Measurements from ENCODE around the gene ATCAY. TPM values are rescaled to one million over a fixed set of nuclear protein-coding genes. Genes with fewer than 3 reads are reported as not detected.
"Not testable (repeated sequence)": the region's sequence is repeated elsewhere in the genome, so short reads cannot be mapped to it uniquely, and the experiment has no call there.

The ATCAY gene
- total RNA-seq, 4 donors from 2014 or later: not detected

GRCh38 chr19:3949294-3949693 lies 68.8 kb downstream of the ATCAY start:
- ATAC-seq (ENCODE audit: low FRiP score) (no peak), DNase-seq (ENCODE audit: low spot score) (no peak)
- TF ChIP-seq CTCF (IDR thresholded peaks at IDR 0.05): no peak

GRCh38 chr19:3949997-3950859 lies 69.7 kb downstream of the ATCAY start:
- ATAC-seq (ENCODE audit: low FRiP score) (no peak), DNase-seq (ENCODE audit: low spot score) (no peak)
- no peak for TF ChIP-seq CTCF (IDR thresholded peaks at IDR 0.05)

DNA sequence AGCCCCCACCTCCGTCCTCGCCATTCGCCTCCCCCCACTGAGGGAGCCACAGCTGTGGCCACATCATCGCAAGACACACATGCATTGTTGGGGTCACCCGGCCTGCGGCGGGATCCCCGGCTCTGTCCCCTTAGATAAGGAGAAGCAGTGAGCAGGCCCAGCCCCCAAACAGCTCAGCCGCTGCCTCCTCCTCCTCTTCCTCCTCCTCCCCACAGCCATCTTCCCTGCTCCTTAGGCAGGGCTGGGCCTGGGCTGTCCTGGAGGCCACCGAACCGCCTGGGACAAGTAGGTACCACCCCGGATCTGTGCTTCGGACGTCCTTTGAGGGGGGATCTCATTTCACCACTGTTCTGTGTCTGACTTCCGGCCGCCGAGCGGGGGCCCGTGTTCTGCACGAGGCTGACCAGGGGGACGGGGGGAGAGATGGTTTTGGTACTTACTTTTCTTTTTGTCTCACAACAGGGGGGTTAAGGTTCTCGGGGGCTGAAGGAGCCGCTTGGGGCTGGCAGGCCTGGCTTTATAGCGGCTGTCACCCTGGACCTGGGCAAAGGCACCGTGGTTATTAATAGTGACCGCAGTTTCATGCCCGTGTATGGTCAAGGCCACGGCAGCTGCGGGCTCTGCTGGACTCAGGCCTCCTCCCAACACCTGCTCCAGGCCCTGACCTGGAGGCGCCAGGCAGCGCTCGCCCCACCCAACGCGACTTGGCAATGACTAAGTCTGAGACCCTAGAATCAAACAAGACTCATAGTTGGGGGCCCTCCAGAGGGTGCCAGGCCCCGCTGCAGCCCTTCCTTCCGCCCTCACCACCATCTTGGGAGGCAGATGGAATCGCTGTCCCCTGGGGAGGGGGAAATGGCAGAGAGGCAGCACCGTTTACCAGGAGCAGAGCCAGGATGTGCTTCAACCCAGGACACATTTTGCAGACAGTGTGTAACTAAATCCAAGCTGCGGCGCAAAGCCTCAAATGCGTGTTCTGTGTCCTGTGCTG lies 70.7 kb downstream of the ATCAY start:
- ATAC-seq (ENCODE audit: low FRiP score) (no peak), DNase-seq (ENCODE audit: low spot score) (no peak)
- TF ChIP-seq CTCF (IDR thresholded peaks at IDR 0.05): no peak

GRCh38 chr19:3952755-3953276 lies 72.3 kb downstream of the ATCAY start:
- not testable (repeated sequence) for DNase-seq (ENCODE audit: low spot score); ATAC-seq (ENCODE audit: low FRiP score)

GRCh38 chr19:3954107-3954506 lies 73.6 kb downstream of the ATCAY start:
- DNase-seq (ENCODE audit: low spot score): no peak

DNA sequence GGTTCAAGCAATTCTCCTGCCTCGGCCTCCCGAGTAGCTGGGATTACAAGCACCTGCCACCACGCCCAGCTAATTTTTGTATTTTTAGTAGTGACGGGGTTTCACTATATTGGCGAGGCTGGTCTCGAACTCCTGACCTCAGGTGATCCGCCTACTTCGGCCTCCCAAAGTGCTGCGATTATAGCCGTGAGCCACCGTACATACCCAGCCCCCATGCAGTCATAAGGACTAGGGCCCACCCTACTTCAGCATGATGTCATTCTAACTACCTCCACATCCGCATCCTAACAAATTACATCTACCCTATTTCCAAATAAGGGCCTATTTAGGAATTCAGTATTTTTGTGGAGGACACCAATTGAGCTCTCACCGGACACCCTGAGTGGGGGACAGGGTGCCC lies 74.8 kb downstream of the ATCAY start:
- not testable (repeated sequence) for ATAC-seq (ENCODE audit: low FRiP score)

More at GRCh38 chr19:3954107-3954506, 73.6 kb downstream of the ATCAY start:
- ATAC-seq (ENCODE audit: low FRiP score): no peak
- no peak for TF ChIP-seq CTCF (IDR thresholded peaks at IDR 0.05)

DNA sequence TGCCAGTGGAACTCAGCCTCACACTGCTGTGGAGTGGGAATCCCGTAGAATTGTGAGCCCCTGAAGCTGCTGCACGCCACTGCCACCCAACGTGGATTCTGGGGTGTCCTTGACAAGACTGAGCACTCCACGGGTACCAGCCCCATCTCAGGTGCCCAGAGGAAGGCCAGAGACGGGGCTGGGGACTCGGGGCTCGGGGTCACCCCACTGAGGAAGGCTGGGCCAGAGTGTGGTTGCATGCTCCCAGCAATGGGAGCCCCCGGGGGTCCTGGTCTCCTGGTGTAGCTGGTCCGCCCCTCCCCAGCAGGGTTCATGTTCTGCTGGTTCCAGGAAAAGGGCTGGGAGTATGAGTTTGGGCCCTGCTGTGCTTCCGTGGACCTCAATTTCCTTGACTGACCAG lies 75.2 kb downstream of the ATCAY start:
- no peak for ATAC-seq (ENCODE audit: low FRiP score)
- no peak for DNase-seq (ENCODE audit: low spot score)
- TF ChIP-seq CTCF (IDR thresholded peaks at IDR 0.05): no peak

More for the DNA sequence above, 74.8 kb downstream of the ATCAY start:
- not testable (repeated sequence) for DNase-seq (ENCODE audit: low spot score)

Data from omental fat pad (tissue), 4 donors.